HCT116 (cell line): Measurements from ENCODE around the gene LCN10. TPM values are rescaled to one million over a fixed set of nuclear protein-coding genes. Genes with fewer than 3 reads are reported as not detected.

ENCODE experiments used
- ATAC-seq: fragments of 200-7000 bp; cut with Tn5 transposase; 2 replicates; pipeline ENCODE4 v1.9.1; 2020; ENCODE audit warnings: mild to moderate bottlenecking, moderate library complexity
- BruUV-seq: library from RNA; stranded (reverse); fragments of 400-500 nt; replicated peaks from 2 replicates; lab custom pipeline; 2021; lab: Mats Ljungman, UMichigan
- CTCF ChIA-PET: fragments of 300-600 bp; sonication (Branson Sonifier 250); formaldehyde crosslinking; loops from one replicate; lab custom pipeline; 2021; ENCODE audit warnings: antibody characterized with exemption; lab: Charles Lee
- POLR2A ChIA-PET: fragments of 300-600, 350-600 bp; sonication (Branson Sonifier 250); formaldehyde crosslinking; loops from one replicate; lab custom pipeline; 2021; ENCODE audit warnings: antibody characterized with exemption; lab: Charles Lee
- RAD21 ChIA-PET, 2 experiments: fragments of 300-600 bp; sonication (Branson Sonifier 250); formaldehyde crosslinking; loops; one replicate each; lab custom pipeline; 2023; ENCODE audit warnings: low total read pairs in 2 of 2; ENCODE audit not compliant: uncharacterized antibody in 2 of 2, unreplicated experiment in 2 of 2, low non-redundant PET in 1 of 2; lab: Charles Lee
- DNase-seq: peaks from one replicate; pipeline ENCODE4 v3.0.0-alpha.2; 2010; ENCODE audit warnings: low read depth, low spot score
- H2AFZ ChIP-seq: fragments of 200-600 bp; shearing (Covaris generic), sonication (generic); 2 replicates; pipeline ENCODE4 v1.6.1; 2017; ENCODE audit warnings: low read depth, mixed run types, mixed read lengths, antibody characterized with exemption, low read length; ENCODE audit not compliant: poor library complexity, severe bottlenecking
- H3K27ac ChIP-seq: 2 replicates; pipeline ENCODE4 v1.5.1; 2012; ENCODE audit warnings: low read depth, low read length
- H3K27me3 ChIP-seq: fragments of 200-600 bp; sonication (generic); 2 replicates; pipeline ENCODE4 v1.6.1; 2016; ENCODE audit warnings: mixed run types, low read length, mixed read lengths; ENCODE audit not compliant: insufficient read depth
- H3K36me3 ChIP-seq, 2 experiments: fragments of 200-500 bp in 1 of 2; fragments of 200-600 bp in 1 of 2; sonication (Bioruptor generic) in 1 of 2; sonication (generic) in 1 of 2; 2 replicates each; pipeline versions ENCODE4 v1.5.1 to v1.6.1; 2014 to 2016; ENCODE audit warnings: low read length in 2 of 2, inconsistent platforms in 1 of 2, mixed read lengths in 1 of 2, mixed run types in 1 of 2; ENCODE audit not compliant: insufficient read depth in 2 of 2, control insufficient read depth in 1 of 2
- H3K4me1 ChIP-seq, 2 experiments: fragments of 200-600 bp in 1 of 2; sonication (generic) in 1 of 2; 2 replicates each; pipeline versions ENCODE4 v1.5.1 to v1.6.1; 2012 to 2017; ENCODE audit warnings: low read length in 2 of 2, inconsistent platforms in 1 of 2, mild to moderate bottlenecking in 1 of 2, mixed read lengths in 1 of 2, mixed run types in 1 of 2, moderate library complexity in 1 of 2; ENCODE audit not compliant: insufficient read depth in 2 of 2, control insufficient read depth in 1 of 2
- H3K4me2 ChIP-seq: fragments of 200-600 bp; sonication (generic); 2 replicates; pipeline ENCODE4 v1.6.1; 2017; ENCODE audit warnings: mixed run types, low read length, mixed read lengths
- H3K4me3 ChIP-seq, 2 experiments: fragments of 200-600 bp in 1 of 2; sonication (generic) in 1 of 2; replicated peaks in 1 of 2; 2 replicates each; pipeline ENCODE4 v1.5.1; 2011 to 2016; ENCODE audit warnings: low read length in 2 of 2, control low read depth in 1 of 2, low read depth in 1 of 2, mild to moderate bottlenecking in 1 of 2, mixed read lengths in 1 of 2, mixed run types in 1 of 2
- H3K79me2 ChIP-seq: fragments of 200-600 bp; sonication (generic); 2 replicates; pipeline ENCODE4 v1.6.1; 2017; ENCODE audit warnings: mild to moderate bottlenecking, mixed run types, low read length, moderate library complexity, mixed read lengths; ENCODE audit not compliant: insufficient read depth
- H3K9ac ChIP-seq: fragments of 200-600 bp; sonication (generic); 2 replicates; pipeline ENCODE4 v1.6.1; 2016; ENCODE audit warnings: low read length, mixed read lengths
- H3K9me2 ChIP-seq: fragments of 200-600 bp; sonication (generic), shearing (Covaris generic); 2 replicates; pipeline ENCODE4 v1.6.1; 2017; ENCODE audit warnings: mixed run types, mild to moderate bottlenecking, moderate library complexity; ENCODE audit not compliant: insufficient read depth
- H3K9me3 ChIP-seq, 2 experiments: fragments of 200-500 bp in 1 of 2; fragments of 200-600 bp in 1 of 2; sonication (Bioruptor generic) in 1 of 2; sonication (generic) in 1 of 2; 2 replicates each; pipeline ENCODE4 v1.6.1; 2014 to 2017; ENCODE audit warnings: low read length in 2 of 2, mixed read lengths in 2 of 2, inconsistent platforms in 1 of 2, low read depth in 1 of 2, mild to moderate bottlenecking in 1 of 2, mixed run types in 1 of 2, moderate library complexity in 1 of 2; ENCODE audit not compliant: control insufficient read depth in 1 of 2, insufficient read depth in 1 of 2
- H4K20me1 ChIP-seq: fragments of 200-600 bp; sonication (generic), shearing (Covaris generic); 2 replicates; pipeline ENCODE4 v1.6.1; 2017; ENCODE audit warnings: mixed run types, mild to moderate bottlenecking, moderate library complexity; ENCODE audit not compliant: insufficient read depth
- CEBPB ChIP-seq: IDR thresholded peaks from 2 replicates; pipeline ENCODE4 v1.6.1; 2012; ENCODE audit warnings: low read depth
- ELF1 ChIP-seq: IDR thresholded peaks from 2 replicates; pipeline ENCODE4 v1.6.1; 2012; ENCODE audit warnings: low read depth, borderline replicate concordance
- SIN3A ChIP-seq: IDR thresholded peaks from 2 replicates; pipeline ENCODE4 v1.6.1; 2012; ENCODE audit warnings: low read depth
- SP1 ChIP-seq: IDR thresholded peaks from 2 replicates; pipeline ENCODE4 v1.6.1; 2012; ENCODE audit warnings: low read depth
- intact Hi-C: fragments of 100-400 bp; cut with micrococcal nuclease; formaldehyde crosslinking; loops from 2 replicates; pipeline ENCODE4 v1.10.0; 2022
- total RNA-seq: library from RNA; stranded (reverse); gene quantifications from one replicate; pipeline ENCODE4 v1.2.1, GENCODE V29; 2021; ENCODE audit not compliant: unreplicated experiment
- TF ChIP-seq, protein P1 (sequence below): IDR thresholded peaks from 2 replicates; pipeline ENCODE4 v1.6.1; 2012
- TF ChIP-seq, protein P2 (sequence below): IDR thresholded peaks from 2 replicates; pipeline ENCODE4 v1.6.1; 2011; ENCODE audit warnings: mild to moderate bottlenecking, low read length, moderate library complexity; ENCODE audit not compliant: insufficient replicate concordance; ENCODE audit errors: extremely low read depth
- TF ChIP-seq, protein P3 (sequence below), 3 experiments: fragments of 200-600 bp in 1 of 3; sonication (generic) in 1 of 3; IDR thresholded peaks in 2 of 3; conservative IDR thresholded peaks in 1 of 3; 2 replicates each; pipeline ENCODE4 v1.5.1; 2012 to 2017; ENCODE audit warnings: low read depth in 2 of 3, low read length in 2 of 3, antibody characterized with exemption in 1 of 3, borderline replicate concordance in 1 of 3, control low read depth in 1 of 3, mild to moderate bottlenecking in 1 of 3, mixed read lengths in 1 of 3, mixed run types in 1 of 3, moderate library complexity in 1 of 3; ENCODE audit not compliant: insufficient read depth in 1 of 3

Gene LCN10
- total RNA-seq, 1 experiment from 2014 or later: not detected

DNA sequence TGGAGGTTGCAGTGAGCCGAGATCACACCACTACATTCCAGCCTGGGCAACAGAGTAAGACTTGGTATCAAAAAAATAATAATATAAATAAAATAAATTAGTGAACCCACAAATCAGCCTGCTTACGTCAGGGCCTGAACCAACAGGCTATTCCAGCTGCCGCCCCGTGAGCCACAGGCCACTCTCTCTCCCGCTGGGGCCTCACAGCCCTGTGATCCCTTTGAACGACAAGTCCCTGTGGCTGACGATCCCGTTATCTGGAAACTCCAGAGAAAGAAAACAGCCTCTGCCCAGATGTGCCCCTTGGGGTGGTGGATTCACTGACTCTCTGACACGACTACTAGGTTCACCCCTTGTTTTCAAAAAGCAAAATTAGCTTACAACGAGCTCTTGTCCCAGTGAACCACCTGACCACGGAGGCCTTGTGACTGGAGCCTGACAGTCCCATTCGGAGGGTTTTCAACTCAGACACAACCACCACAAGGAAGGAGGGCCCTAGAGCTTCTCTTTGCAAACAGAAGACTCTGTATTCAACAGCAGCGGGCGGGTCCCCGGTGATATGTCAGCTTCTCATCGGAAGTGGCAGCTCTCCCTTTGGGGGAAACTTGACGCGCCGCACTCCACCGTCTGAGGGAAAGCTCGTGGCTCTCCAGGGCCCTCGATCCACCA is 34.8 kb downstream of the LCN10 start:
- no peaks in the 10 kb centered on the region for H3K79me2 ChIP-seq
- H3K9me3 ChIP-seq: no peaks in the 10 kb centered on the region
- no peak overlapping the region for H3K9ac ChIP-seq
- TF ChIP-seq, protein P1, sequence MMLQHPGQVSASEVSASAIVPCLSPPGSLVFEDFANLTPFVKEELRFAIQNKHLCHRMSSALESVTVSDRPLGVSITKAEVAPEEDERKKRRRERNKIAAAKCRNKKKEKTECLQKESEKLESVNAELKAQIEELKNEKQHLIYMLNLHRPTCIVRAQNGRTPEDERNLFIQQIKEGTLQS: no peak
- TF ChIP-seq SP1: no peak
- no peak for TF ChIP-seq SIN3A
- no peak for TF ChIP-seq CEBPB
- TF ChIP-seq, protein P2, sequence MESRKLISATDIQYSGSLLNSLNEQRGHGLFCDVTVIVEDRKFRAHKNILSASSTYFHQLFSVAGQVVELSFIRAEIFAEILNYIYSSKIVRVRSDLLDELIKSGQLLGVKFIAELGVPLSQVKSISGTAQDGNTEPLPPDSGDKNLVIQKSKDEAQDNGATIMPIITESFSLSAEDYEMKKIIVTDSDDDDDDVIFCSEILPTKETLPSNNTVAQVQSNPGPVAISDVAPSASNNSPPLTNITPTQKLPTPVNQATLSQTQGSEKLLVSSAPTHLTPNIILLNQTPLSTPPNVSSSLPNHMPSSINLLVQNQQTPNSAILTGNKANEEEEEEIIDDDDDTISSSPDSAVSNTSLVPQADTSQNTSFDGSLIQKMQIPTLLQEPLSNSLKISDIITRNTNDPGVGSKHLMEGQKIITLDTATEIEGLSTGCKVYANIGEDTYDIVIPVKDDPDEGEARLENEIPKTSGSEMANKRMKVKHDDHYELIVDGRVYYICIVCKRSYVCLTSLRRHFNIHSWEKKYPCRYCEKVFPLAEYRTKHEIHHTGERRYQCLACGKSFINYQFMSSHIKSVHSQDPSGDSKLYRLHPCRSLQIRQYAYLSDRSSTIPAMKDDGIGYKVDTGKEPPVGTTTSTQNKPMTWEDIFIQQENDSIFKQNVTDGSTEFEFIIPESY: no peak
- TF ChIP-seq ELF1: no peak
- TF ChIP-seq, protein P3, sequence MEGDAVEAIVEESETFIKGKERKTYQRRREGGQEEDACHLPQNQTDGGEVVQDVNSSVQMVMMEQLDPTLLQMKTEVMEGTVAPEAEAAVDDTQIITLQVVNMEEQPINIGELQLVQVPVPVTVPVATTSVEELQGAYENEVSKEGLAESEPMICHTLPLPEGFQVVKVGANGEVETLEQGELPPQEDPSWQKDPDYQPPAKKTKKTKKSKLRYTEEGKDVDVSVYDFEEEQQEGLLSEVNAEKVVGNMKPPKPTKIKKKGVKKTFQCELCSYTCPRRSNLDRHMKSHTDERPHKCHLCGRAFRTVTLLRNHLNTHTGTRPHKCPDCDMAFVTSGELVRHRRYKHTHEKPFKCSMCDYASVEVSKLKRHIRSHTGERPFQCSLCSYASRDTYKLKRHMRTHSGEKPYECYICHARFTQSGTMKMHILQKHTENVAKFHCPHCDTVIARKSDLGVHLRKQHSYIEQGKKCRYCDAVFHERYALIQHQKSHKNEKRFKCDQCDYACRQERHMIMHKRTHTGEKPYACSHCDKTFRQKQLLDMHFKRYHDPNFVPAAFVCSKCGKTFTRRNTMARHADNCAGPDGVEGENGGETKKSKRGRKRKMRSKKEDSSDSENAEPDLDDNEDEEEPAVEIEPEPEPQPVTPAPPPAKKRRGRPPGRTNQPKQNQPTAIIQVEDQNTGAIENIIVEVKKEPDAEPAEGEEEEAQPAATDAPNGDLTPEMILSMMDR (IDR thresholded peaks at IDR 0.05 in 2 of 3, conservative IDR thresholded peaks at IDR 0.05 in 1 of 3; ENCODE audit: borderline replicate concordance in 1 of 3, insufficient read depth in 1 of 3, low read depth in 2 of 3, low read length in 2 of 3): no peak
- no peaks in the 10 kb centered on the region for H3K9me2 ChIP-seq
- intact Hi-C loops: no loop called here
- no peaks in the 10 kb centered on the region for H3K36me3 ChIP-seq
- DNase-seq (no peak), ATAC-seq (no peak)
- ChIA-PET CTCF (no interaction called here), RAD21 (no interaction called here), POLR2A (no interaction called here)
- H3K4me3 ChIP-seq: no peak overlapping the region
- peaks cover 5 to 31% of the 10 kb centered on the region in 2 experiments for H3K4me1 ChIP-seq
- no peaks in the 10 kb centered on the region for H4K20me1 ChIP-seq
- no peak overlapping the region for H3K27ac ChIP-seq
- H3K4me2 ChIP-seq: no peak overlapping the region
- no TSS peak for BruUV-seq
- H2AFZ ChIP-seq: no peak overlapping the region
- H3K27me3 ChIP-seq: no peaks in the 10 kb centered on the region
